DND-41 (cell line): ENCODE measurements around the gene GRM7.

Source experiments
- CTCF ChIP-seq: IDR thresholded peaks from 2 replicates; pipeline ENCODE4 v1.5.1; 2012; ENCODE audit warnings: borderline replicate concordance, low read length, moderate library complexity, mild to moderate bottlenecking; ENCODE audit not compliant: poor library complexity, severe bottlenecking; ENCODE audit errors: extremely low read depth
- EZH2 ChIP-seq: IDR thresholded peaks from 3 replicates; pipeline ENCODE4 v1.6.1; 2012; ENCODE audit warnings: borderline replicate concordance, low read depth, mild to moderate bottlenecking, moderate library complexity, low read length, inconsistent platforms; ENCODE audit not compliant: severe bottlenecking

GRCh38 chr3:7781395-7781794 lies 920.5 kb downstream of the GRM7 start:
- TF ChIP-seq CTCF (no peak), EZH2 (no peak)
